Activated gamma-delta T cell treated with Interleukin-2 at 50 U/mL for 16 hours (primary cell): Measurements from ENCODE around the gene PILRA.
"Not testable (repeated sequence)": the region's sequence is repeated elsewhere in the genome, so short reads cannot be mapped to it uniquely, and the experiment has no call there.

Experiments
- DNase-seq: peaks from one replicate; pipeline ENCODE4 v3.0.0-alpha.2; 2020

PILRA gene

DNA sequence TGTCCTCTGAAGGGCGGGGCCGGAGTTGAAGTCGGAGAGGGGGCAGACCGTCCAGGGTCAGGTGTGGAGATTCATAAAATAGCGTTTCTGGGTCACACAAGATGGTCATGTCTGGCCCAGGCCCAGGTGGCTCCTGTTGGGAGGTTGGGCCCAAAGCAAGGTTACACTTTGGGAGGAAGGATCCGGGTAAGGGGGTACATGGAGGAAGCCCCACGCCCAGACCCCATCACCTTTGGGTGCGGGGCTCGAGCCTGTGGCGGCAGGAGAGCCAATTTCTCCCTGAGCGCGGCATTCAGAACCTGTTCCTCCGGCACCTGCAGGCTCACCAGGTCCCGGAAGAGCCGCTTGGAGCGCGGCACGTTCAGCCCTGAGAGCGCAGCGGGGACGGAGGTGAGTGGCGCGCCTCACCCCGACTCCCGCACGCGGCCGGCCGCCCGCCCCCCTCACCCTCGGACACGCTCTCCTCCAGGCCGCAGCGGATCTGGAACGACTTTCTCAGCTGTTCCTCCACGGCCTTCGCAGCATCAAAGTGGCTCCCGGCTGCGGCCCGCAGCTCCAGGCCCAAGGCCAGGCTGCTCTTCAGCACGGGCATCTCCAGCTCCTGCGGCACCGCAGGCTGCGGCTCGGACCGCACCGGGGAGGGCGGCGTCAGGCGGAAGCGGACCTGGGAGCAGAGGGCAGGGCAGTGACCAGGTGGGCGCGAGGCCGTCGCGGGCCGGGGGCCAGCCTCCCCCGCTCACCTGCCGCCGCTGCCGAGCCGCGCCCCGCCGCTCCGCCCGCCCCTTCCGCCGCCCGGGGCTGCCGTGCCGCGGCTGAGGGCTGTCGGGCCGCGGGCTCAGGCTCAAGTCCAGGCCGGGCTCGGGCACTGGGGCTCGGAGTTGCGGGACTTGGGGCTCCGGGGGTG, 62.4 kb downstream of the PILRA start:
- peak; percentile 46 for DNase-seq

DNA sequence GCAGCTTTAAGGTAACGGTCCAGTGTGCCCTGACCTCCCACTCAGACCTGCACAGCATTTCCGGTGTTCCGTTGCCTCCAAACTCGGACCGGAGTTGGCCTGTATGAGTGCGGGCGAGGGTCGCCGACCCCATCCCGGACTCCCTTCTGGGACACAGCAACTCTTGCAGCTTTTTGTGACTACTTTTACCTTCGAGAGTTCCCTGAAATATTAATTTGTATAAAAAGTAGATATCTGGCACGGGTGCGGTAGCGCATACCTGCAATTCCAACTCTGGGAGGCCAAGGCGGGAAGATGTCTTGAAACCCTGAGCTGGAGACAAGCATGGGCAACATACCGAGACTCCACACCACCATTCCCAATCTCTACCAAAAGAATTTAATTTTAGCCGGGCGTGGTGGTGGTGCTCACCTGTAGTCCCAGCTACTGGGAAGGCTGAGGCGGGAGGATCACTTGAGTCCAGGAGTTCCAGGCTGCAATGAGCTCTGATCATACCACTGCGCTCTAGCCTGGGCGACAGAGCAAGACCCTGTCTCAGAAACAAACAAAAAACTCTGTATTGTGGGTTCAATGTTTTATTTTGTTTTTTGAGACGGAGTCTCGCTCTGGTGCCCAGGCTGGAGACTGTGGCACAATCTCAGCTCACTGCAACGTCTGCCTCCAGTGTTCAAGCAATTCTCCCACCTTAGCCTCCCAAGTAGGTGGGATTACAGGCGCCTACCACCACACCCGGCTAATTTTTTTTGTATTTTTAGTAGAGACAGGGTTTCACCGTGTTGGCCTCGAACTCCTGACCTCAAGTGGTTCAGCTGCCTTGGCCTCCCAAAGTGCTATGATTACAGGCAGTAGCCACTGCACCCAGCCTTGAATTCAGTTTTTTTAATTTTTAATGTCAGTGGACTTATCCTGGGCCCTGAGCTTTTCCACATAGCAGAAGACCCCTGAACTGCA, 64.1 kb downstream of the PILRA start:
- no peak for DNase-seq

DNA sequence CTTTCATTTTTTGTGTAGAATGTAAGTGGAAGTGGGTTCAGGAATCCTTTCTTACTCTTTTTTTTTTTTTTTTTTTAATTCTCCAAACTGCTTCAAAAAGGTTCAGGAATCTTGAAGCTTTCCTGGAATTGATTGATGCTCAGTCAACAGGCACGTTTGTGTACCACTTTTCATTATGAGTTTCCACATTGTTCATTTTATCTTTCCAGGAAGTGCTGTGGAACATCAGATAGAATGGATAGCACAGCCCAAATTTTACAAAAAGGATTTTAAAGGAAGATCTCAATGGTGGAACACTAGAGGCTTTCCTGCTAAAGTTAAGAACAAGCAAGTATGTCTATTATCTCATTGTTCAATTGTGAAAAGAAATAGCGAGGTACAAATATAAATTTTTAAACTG, 64.9 kb downstream of the PILRA start:
- no peak for DNase-seq

DNA sequence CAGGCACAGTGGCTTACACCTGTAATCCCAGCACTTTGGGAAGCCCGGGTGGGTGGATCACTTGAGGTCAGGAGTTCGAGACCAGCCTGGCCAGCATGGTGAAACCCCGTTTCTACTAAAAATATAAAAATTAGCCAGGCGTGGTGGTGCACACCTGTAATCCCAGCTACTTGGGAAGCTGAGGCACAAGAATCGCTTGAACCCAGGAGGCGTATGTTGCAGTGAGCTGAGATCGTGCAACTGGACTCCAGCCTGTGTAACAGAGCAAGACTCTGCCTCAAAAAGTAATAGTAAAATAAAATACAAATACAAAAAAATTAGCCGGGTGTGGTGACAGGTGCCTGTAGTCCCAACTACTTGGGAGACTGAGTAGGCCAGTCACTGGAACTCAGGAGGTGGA, 65.4 kb downstream of the PILRA start:
- DNase-seq, result not testable (repeated sequence)

DNA sequence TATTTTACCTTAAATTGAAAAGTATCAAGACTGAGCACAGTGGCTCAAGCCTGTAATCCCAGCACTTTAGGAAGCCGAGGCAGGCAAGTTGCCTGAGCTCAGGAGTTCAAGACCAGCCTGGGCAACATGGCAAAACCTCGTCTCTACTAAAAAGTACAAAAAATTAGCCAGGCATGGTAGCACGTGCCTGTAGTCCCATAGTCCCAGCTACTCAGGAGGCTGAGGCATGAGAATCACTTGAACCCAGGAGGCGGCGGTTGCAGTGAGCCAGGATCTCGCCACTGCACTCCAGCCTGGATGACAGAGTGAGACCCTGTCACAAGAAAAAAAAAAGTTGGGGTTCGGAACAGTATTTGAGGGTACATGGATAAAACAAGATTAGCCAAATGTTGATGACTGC, 66.0 kb downstream of the PILRA start:
- not testable (repeated sequence) for DNase-seq

DNA sequence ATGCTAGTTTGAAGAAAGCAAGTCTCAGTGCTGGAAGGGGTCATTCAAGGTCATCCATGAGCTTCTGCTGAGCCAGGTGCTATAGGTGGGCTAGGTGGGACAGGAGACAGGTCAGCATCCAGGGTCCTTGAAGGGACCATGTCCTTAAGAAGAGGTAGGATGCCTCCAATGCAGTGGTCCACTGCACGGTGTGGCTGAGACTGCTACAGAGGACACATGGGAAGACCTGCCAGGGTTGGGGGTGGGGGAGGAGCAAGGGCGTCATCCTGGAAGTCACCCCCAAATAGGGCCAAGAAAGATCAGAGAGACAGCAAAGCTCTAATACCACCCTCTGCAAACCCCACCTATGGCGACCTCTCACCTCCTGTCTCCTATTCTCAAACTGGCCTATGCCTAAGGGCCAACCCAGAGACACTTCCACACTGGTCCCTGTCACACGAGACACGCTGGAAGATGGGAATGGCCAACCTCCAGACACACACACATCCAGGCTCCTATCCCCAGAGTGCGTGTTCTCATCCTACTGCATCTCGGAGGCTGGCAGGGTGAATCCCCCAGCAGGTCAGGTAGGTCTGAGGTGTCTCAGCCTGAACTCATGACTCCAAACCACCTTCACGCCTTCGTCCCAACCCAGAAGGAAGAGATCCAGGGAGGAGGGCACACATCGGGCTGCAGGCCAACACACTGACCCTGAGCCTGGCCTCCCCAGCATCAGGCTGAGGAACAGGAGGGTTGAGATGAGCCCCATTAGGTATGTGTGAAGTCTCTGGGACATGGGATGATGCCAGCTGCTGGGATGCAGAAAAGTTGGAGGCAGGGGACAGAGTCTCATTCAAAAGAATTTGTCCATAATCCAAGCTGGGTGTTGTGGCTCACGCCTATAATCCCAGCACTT, 68.6 kb downstream of the PILRA start:
- no peak for DNase-seq

DNA sequence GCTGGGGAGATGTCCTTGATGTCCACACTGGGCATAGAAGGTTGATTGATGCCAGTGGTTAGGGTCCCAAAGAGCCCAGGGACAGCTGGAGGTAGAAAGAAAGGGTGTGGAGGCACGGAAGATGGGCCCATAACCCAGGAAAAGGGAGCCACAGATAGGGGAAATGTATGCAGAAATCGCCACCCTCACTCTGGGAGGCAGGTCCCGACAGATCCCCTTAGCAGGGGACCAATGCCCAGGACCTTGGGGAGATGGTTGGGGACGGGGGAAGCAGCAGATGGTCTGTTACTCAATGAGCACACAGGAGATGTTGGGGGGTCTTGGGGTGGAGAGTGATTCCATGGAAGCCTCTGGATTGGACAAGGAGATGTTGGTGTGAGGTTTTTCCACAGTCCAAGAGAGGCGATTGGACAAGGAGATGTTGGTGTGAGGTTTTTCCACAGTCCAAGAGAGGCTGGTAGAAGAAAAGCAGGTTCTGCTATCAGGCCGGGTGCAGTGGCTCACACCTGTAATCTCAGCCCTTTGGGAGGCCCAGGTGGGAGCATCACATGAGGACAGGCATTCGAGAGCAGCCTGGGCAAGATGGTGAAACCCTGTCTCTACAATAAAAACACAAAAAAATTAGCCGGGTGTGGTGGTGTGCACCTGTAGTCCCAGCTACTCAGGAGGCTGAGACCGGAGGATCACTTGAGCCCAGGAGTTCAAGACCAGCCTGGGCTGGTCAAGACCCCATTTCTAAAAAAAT, 70.0 kb downstream of the PILRA start:
- no peak for DNase-seq

DNA sequence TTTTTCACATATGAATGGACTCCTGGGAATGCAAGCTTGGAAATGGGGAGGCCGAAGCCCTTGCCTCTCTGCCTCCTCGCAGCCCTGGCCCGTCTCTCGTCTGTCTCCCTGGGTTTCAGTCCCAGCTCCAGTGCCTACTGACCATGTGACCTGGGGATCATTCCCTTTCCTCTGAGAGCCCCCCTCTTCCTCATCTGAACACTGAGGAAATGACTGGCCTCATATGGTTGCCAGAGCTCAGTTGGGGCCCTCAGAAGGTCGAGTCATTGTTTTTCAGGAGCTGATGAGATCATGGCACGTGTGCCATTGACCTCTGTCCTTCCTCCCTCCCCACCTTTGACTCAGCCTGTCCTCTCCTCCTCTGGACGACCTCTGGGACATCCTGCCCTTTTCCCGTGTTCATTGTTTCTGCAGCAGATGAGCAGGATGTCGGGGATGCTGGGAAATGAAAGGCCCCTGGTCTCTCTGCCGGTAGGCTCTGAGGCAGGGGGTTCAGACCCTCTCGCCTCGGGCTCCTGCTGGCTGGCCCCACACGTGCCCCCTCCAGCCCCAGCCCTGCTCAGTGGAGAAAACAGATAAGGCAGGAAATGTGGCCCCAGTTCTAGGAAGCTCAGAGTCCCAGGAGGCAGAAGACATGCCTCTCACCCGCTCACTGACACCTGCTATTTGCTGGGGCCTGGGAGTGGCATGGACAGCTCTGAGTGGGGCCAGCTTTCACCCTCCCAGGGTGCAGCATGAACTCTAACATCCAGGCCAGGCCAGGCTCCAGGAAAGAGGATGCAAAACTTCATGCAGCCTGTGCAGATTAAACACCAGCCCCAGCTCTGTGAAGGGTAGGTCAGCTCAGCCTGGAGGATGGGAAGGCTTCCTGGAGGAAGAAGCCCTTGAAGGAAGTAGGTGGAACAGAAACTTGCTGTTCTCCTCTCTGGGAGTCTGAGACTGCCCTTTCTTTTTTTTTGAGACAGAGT, 71.3 kb downstream of the PILRA start:
- no peak for DNase-seq

DNA sequence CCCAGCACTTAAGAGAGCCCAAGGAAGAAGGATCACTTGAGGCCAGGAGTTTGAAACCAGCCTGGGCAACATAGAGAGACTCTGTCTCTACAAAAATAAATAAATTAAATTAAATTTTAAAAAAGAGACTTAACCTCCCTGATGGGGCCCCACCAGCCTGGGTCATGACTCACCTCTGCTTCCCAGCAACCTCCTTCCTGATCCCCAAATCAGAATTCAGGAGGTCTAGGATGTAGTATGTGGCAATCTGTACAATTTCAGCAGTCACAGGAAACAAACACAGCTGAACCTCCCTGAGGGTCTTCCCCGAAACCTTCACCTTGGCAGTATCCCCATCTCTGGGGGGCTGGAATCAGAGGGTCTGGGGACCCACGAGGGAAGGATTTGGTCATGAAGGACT, 72.8 kb downstream of the PILRA start:
- DNase-seq, result no peak

DNA sequence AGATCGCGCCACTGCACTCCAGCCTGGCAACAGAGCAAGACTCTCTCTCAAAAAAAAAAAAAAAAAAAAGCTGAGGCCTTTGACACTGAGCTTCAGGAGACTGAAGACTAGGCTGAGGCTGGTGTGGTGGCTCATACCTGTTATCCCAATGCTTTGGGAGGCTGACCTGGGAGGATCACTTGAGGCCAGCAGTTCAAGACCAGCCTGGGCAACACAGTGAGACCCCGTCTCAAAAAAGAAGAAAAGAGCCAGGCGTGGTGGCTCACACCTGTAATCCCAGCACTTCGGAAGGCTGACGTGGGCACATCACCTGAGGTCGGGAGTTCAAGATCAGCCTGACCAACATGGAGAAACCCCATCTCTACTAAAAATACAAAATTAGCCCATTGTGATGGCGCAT, 74.1 kb downstream of the PILRA start:
- DNase-seq, result not testable (repeated sequence)

DNA sequence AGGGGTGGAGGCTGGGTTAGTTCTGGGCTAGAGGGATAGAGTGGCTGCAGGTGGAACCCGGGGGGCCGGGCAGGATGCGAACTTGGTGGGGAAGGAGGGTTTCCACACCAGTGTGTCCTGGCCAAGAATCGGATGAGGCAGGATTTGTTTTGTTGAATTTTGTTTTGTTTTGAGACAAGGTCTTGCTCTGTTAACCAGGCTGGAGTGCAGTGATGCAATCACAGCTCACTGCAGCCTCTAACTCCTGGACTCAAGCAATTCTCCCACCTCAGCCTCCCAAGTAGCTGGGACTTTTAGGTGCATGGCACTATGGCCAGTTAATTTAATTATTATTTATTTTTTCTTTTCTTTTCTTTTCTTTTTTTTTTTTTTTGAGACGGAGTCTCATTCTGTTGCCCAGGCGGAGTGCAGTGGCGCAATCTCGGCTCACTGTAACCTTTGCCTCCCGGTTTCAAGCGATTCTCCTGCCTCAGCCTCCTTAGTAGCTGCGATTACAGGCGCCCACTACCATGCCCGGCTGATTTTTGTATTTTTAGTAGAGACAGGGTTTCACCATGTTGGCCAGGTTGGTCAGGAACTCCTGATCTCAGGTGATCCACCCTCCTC, 76.0 kb downstream of the PILRA start:
- no peak for DNase-seq
